ENCODE data around the gene DNM3.
A peak's percentile ranks its signal among the peaks of the same experiment; 100 is the strongest.

- TF ChIP-seq CTCF (IDR thresholded peaks at IDR 0.05; ENCODE audit: low read depth, low read length, poor library complexity, severe bottlenecking) (peak; percentile 62), EZH2phosphoT487 (IDR thresholded peaks at IDR 0.05; ENCODE audit: borderline replicate concordance, low read length) (no peak)
Measured at GRCh38 chr1:172135076-172135672, 293.9 kb downstream of the DNM3 start.

All from DOHH2 (cell line).